SK-N-SH treated with all-trans-retinoic acid at 6 μM for 48 hours (cell line): Measurements from ENCODE around the gene SOX5.

Source experiments
- ATAC-seq: fragments of 200-7000 bp; cut with Tn5 transposase; 3 replicates; pipeline ENCODE4 v1.9.1; 2020; ENCODE audit warnings: mild to moderate bottlenecking, moderate library complexity
- ARNTL ChIP-seq: fragments of 450-650 bp; formaldehyde crosslinking; IDR thresholded peaks from 2 replicates; pipeline ENCODE4 v1.5.0; 2020; ENCODE audit warnings: low read depth, mild to moderate bottlenecking, moderate library complexity, borderline replicate concordance
- CSDC2 ChIP-seq: fragments of 250-450 bp; sonication (Bioruptor Pico); IDR thresholded peaks from 2 replicates; pipeline ENCODE4 v1.5.0; 2020; ENCODE audit warnings: mild to moderate bottlenecking, moderate library complexity
- CSRNP3 ChIP-seq: fragments of 250-450 bp; sonication (Bioruptor Pico); IDR thresholded peaks from 2 replicates; pipeline ENCODE4 v1.5.1; 2021; ENCODE audit warnings: mild to moderate bottlenecking, moderate library complexity
- ESRRG ChIP-seq: fragments of 250-450 bp; sonication (Bioruptor Pico); IDR thresholded peaks from 2 replicates; pipeline ENCODE4 v1.6.1; 2021; ENCODE audit warnings: mild to moderate bottlenecking
- ISL1 ChIP-seq: fragments of 250-450 bp; sonication (Bioruptor Pico); IDR thresholded peaks from 2 replicates; pipeline ENCODE4 v2.1.2; 2022; ENCODE audit warnings: mild to moderate bottlenecking, moderate library complexity
- OSR1 ChIP-seq: fragments of 250-450 bp; sonication (Bioruptor Pico); IDR thresholded peaks from 2 replicates; pipeline ENCODE4 v1.8.0; 2022; ENCODE audit warnings: moderate library complexity, mild to moderate bottlenecking, inconsistent platforms
- PATZ1 ChIP-seq: fragments of 250-450 bp; sonication (Bioruptor Pico); IDR thresholded peaks from 2 replicates; pipeline ENCODE4 v1.8.0; 2020; ENCODE audit warnings: mild to moderate bottlenecking, moderate library complexity, borderline replicate concordance
- POU6F1 ChIP-seq: fragments of 250-450 bp; sonication (Bioruptor Pico); IDR thresholded peaks from 2 replicates; pipeline ENCODE4 v1.8.0; 2021; ENCODE audit warnings: low read depth, mild to moderate bottlenecking, moderate library complexity, borderline replicate concordance
- PPARA ChIP-seq: fragments of 250-450 bp; sonication (Bioruptor Pico); IDR thresholded peaks from 2 replicates; pipeline ENCODE4 v1.5.0; 2020; ENCODE audit warnings: mild to moderate bottlenecking, borderline replicate concordance
- RARB ChIP-seq: fragments of 250-450 bp; sonication (Bioruptor Pico); IDR thresholded peaks from 2 replicates; pipeline ENCODE4 v1.8.0; 2021; ENCODE audit warnings: mild to moderate bottlenecking, moderate library complexity
- SNAI2 ChIP-seq: fragments of 250-450 bp; sonication (Bioruptor Pico); IDR thresholded peaks from 2 replicates; pipeline ENCODE4 v1.5.0; 2020; ENCODE audit warnings: mild to moderate bottlenecking, moderate library complexity
- TCF4 ChIP-seq: fragments of 250-450 bp; sonication (Bioruptor Pico); IDR thresholded peaks from 2 replicates; pipeline ENCODE4 v1.8.0; 2021; ENCODE audit warnings: mild to moderate bottlenecking, moderate library complexity, borderline replicate concordance
- TOX ChIP-seq: fragments of 250-450 bp; sonication (Bioruptor Pico); IDR thresholded peaks from 2 replicates; pipeline ENCODE4 v1.8.0; 2021; ENCODE audit warnings: mild to moderate bottlenecking, moderate library complexity, borderline replicate concordance
- ZC3H10 ChIP-seq: fragments of 250-450 bp; sonication (Bioruptor Pico); IDR thresholded peaks from 2 replicates; pipeline ENCODE4 v1.5.1; 2021; ENCODE audit warnings: mild to moderate bottlenecking, moderate library complexity
- ZFP3 ChIP-seq: fragments of 250-450 bp; sonication (Bioruptor Pico); IDR thresholded peaks from 2 replicates; pipeline ENCODE4 v1.5.0; 2020; ENCODE audit warnings: mild to moderate bottlenecking, moderate library complexity
- ZFP30 ChIP-seq: fragments of 450-650 bp; formaldehyde crosslinking; IDR thresholded peaks from 2 replicates; pipeline ENCODE4 v1.5.0; 2022; ENCODE audit warnings: mild to moderate bottlenecking, moderate library complexity
- ZNF565 ChIP-seq: fragments of 450-650 bp; formaldehyde crosslinking; conservative IDR thresholded peaks from 2 replicates; pipeline ENCODE4 v1.5.0; 2020; ENCODE audit warnings: low read depth, mild to moderate bottlenecking, moderate library complexity
- ZNF70 ChIP-seq: fragments of 450-650 bp; formaldehyde crosslinking; IDR thresholded peaks from 2 replicates; pipeline ENCODE4 v1.5.0; 2020; ENCODE audit warnings: mild to moderate bottlenecking, moderate library complexity
- ZNF8 ChIP-seq: fragments of 450-650 bp; formaldehyde crosslinking; IDR thresholded peaks from 2 replicates; pipeline ENCODE4 v1.5.0; 2020; ENCODE audit warnings: mild to moderate bottlenecking, moderate library complexity
- TF ChIP-seq, protein P1 (sequence below): fragments of 250-450 bp; sonication (Bioruptor Pico); IDR thresholded peaks from 2 replicates; pipeline ENCODE4 v1.5.1; 2020; ENCODE audit warnings: low read depth, mild to moderate bottlenecking, moderate library complexity
- TF ChIP-seq, protein P2 (sequence below): fragments of 250-450 bp; sonication (Bioruptor Pico); IDR thresholded peaks from 2 replicates; pipeline ENCODE4 v1.5.0; 2020; ENCODE audit warnings: mild to moderate bottlenecking, moderate library complexity

SOX5 gene

DNA sequence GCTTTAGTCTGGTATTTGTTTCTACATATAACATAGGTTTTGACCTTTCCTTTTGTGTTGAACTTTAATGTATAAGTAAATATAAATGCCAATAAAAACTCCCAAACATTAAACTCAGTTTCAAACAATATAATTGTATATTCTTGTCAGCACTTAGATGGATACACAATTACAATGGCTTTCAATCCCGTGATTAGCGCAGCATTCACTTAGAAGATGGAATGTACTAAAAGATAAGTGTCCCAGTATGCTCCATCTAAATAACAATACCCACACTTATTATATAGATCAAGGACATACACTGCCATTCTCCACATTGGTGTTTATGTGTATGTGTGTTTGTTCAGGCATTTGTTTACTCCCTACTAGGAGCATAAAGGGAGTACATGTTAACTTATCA, 193.1 kb downstream of the SOX5 start:
- ATAC-seq: no peak
- TF ChIP-seq ZFP3 (CRISPR knock-in tag): no peak
- no peak for TF ChIP-seq ZNF70 (CRISPR knock-in tag)
- no peak for TF ChIP-seq SNAI2 (CRISPR knock-in tag)
- TF ChIP-seq, protein P1, sequence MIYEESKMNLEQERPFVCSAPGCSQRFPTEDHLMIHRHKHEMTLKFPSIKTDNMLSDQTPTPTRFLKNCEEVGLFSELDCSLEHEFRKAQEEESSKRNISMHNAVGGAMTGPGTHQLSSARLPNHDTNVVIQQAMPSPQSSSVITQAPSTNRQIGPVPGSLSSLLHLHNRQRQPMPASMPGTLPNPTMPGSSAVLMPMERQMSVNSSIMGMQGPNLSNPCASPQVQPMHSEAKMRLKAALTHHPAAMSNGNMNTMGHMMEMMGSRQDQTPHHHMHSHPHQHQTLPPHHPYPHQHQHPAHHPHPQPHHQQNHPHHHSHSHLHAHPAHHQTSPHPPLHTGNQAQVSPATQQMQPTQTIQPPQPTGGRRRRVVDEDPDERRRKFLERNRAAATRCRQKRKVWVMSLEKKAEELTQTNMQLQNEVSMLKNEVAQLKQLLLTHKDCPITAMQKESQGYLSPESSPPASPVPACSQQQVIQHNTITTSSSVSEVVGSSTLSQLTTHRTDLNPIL: no peak
- TF ChIP-seq PATZ1: no peak
- no peak for TF ChIP-seq TCF4 (CRISPR knock-in tag)
- TF ChIP-seq, protein P2, sequence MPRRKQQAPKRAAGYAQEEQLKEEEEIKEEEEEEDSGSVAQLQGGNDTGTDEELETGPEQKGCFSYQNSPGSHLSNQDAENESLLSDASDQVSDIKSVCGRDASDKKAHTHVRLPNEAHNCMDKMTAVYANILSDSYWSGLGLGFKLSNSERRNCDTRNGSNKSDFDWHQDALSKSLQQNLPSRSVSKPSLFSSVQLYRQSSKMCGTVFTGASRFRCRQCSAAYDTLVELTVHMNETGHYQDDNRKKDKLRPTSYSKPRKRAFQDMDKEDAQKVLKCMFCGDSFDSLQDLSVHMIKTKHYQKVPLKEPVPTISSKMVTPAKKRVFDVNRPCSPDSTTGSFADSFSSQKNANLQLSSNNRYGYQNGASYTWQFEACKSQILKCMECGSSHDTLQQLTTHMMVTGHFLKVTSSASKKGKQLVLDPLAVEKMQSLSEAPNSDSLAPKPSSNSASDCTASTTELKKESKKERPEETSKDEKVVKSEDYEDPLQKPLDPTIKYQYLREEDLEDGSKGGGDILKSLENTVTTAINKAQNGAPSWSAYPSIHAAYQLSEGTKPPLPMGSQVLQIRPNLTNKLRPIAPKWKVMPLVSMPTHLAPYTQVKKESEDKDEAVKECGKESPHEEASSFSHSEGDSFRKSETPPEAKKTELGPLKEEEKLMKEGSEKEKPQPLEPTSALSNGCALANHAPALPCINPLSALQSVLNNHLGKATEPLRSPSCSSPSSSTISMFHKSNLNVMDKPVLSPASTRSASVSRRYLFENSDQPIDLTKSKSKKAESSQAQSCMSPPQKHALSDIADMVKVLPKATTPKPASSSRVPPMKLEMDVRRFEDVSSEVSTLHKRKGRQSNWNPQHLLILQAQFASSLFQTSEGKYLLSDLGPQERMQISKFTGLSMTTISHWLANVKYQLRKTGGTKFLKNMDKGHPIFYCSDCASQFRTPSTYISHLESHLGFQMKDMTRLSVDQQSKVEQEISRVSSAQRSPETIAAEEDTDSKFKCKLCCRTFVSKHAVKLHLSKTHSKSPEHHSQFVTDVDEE (CRISPR knock-in tag): no peak

- no peak for ATAC-seq
- TF ChIP-seq ZC3H10 (CRISPR knock-in tag): no peak
- no peak for TF ChIP-seq POU6F1 (CRISPR knock-in tag)
- no peak for TF ChIP-seq CSRNP3 (CRISPR knock-in tag)
- TF ChIP-seq RARB (CRISPR knock-in tag): no peak
- TF ChIP-seq ZNF565 (CRISPR knock-in tag): no peak
- TF ChIP-seq ARNTL (CRISPR knock-in tag): no peak
- no peak for TF ChIP-seq ZFP3 (CRISPR knock-in tag)
- no peak for TF ChIP-seq SNAI2 (CRISPR knock-in tag)
- TF ChIP-seq ISL1 (CRISPR knock-in tag): no peak
- TF ChIP-seq CSDC2 (CRISPR knock-in tag): no peak
- no peak for TF ChIP-seq ZNF8 (CRISPR knock-in tag)
- TF ChIP-seq, protein P2 (CRISPR knock-in tag): no peak
- no peak for TF ChIP-seq ESRRG
- no peak for TF ChIP-seq ZFP30 (CRISPR knock-in tag)
- TF ChIP-seq, protein P1: no peak
- TF ChIP-seq TOX (CRISPR knock-in tag): no peak
- TF ChIP-seq PATZ1: no peak
- no peak for TF ChIP-seq OSR1 (CRISPR knock-in tag)
- TF ChIP-seq PPARA (CRISPR knock-in tag): no peak
Measured at GRCh38 chr12:23753628-23754365, 195.7 kb downstream of the SOX5 start.
